ENCODE results near the gene FAM181A.

The FAM181A gene

DNA sequence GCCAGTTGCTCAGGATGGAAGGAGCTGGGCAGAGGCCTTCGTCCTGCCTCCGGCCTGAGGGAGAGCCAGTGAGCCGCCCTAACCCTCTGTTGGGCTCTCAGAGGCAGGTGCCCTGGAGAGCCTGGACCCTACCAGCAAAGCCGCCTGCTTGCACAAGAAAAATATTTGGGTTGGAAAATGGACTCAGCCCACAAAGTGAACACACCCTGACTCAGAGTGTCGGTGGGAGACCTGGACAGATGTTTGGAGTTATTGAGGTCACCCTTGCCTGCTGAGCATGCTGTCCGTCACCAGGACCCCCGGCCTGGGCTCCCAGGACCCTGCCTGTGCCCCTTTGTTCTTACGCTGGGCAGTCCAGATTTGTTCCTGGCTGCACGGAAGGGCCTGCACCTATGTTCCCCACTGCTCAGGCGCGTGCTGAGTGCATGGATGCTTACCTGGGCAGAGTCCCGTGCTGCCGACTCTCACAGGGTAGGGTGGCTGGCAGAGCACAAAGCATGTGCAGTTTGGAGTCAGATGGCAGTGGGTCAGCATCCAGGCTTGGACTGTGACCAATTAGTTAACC lies 22.4 kb downstream of the FAM181A start:
- H3K14ac ChIP-seq (ENCODE audit: low read length): no peak overlapping the region
- H3K27ac ChIP-seq (ENCODE audit: low read depth, low read length): no peak overlapping the region
- H3K36me3 ChIP-seq (ENCODE audit: control insufficient read depth in 1 of 2, insufficient read depth in 2 of 2, low read length in 2 of 2): no peaks in the 10 kb centered on the region
- no peak overlapping the region for H2BK120ac ChIP-seq (ENCODE audit: insufficient read depth, low read length, poor library complexity)
- H3K79me2 ChIP-seq (ENCODE audit: control insufficient read depth, insufficient read depth, low read length, poor library complexity): no peaks in the 10 kb centered on the region
- no peak overlapping the region for H2BK12ac ChIP-seq (ENCODE audit: low read length)
- H4K8ac ChIP-seq (ENCODE audit: low read depth, low read length): no peak overlapping the region
- no peaks in the 10 kb centered on the region for H3K27me3 ChIP-seq (ENCODE audit: insufficient read depth, low read length)
- peaks cover 5% of the 10 kb centered on the region for H3K9me3 ChIP-seq (ENCODE audit: insufficient read depth, low read depth, low read length)
- H3K4ac ChIP-seq (ENCODE audit: low read depth, low read length): no peak overlapping the region
- no peak overlapping the region for H3K4me3 ChIP-seq (ENCODE audit: low read depth, low read length)
- WGBS (ENCODE audit: extremely low coverage, insufficient coverage, insufficient read length): no CpG with 5 or more reads among the region's 13 CpGs
- no peak overlapping the region for H3K4me2 ChIP-seq (ENCODE audit: low read length)
- no peak overlapping the region for H2AFZ ChIP-seq (ENCODE audit: insufficient read depth, low read length, poor library complexity)
- no peak overlapping the region for H4K91ac ChIP-seq (ENCODE audit: low read depth, low read length)
- no peak overlapping the region for H4K12ac ChIP-seq (ENCODE audit: low read depth, low read length)
- H3K9ac ChIP-seq (ENCODE audit: low read length): no peak overlapping the region
- no peaks in the 10 kb centered on the region for H3K79me1 ChIP-seq (ENCODE audit: low read length)
- no peak for DNase-seq
- H3K4me1 ChIP-seq (ENCODE audit: control insufficient read depth in 1 of 2, insufficient read depth in 2 of 2, low read length in 2 of 2): peaks cover 4 to 14% of the 10 kb centered on the region in 2 experiments
- H2AK5ac ChIP-seq (ENCODE audit: low read length): no peak overlapping the region
- H2BK5ac ChIP-seq (ENCODE audit: low read depth, low read length, poor library complexity): no peak overlapping the region
- no peak overlapping the region for H3K23ac ChIP-seq (ENCODE audit: low read length)
- H3K18ac ChIP-seq (ENCODE audit: low read length): no peak overlapping the region

DNA sequence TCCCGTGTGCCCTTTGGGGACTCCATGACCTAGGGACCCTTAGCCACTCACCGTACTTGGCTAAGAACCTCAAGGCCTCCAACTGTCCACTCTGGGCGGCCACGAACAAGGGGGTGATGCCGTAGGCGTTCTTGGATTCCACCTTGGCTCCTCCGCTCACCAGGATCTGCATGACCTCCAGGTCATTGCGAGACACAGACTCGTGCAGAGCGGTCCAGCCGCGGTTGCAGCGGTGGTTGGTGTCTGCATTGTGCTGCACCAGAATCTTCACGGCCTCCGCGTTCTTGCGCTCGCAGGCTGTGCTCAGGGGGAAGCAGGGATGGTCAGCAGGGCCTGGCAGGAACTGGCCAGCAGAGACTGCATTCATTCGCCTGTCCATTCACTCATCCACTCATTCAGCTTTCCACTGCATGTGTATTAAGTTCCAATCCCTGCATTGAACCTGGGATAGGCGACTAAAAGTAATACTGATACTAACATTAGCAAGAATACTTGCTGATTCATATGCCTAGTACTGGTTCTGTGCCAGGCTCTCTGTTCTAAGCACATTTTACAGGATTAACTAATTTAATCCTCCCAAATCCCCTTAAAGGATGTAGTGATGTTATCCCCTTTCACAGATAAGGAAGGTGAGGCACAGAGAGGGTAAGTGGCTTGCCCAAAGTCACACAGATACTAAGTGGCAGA lies 23.9 kb downstream of the FAM181A start:
- H2AFZ ChIP-seq (ENCODE audit: insufficient read depth, low read length, poor library complexity): no peak overlapping the region
- H3K27me3 ChIP-seq (ENCODE audit: insufficient read depth, low read length): no peaks in the 10 kb centered on the region
- peaks cover 2 to 16% of the 10 kb centered on the region in 2 experiments for H3K4me1 ChIP-seq (ENCODE audit: control insufficient read depth in 1 of 2, insufficient read depth in 2 of 2, low read length in 2 of 2)
- H3K18ac ChIP-seq (ENCODE audit: low read length): no peak overlapping the region
- H2AK5ac ChIP-seq (ENCODE audit: low read length): no peak overlapping the region
- no peak overlapping the region for H3K4me3 ChIP-seq (ENCODE audit: low read depth, low read length)
- H3K9me3 ChIP-seq (ENCODE audit: insufficient read depth, low read depth, low read length): peaks cover 5% of the 10 kb centered on the region
- no peak overlapping the region for H3K27ac ChIP-seq (ENCODE audit: low read depth, low read length)
- no peaks in the 10 kb centered on the region for H3K79me1 ChIP-seq (ENCODE audit: low read length)
- H3K36me3 ChIP-seq (ENCODE audit: control insufficient read depth in 1 of 2, insufficient read depth in 2 of 2, low read length in 2 of 2): no peaks in the 10 kb centered on the region
- no peak overlapping the region for H3K4me2 ChIP-seq (ENCODE audit: low read length)
- H3K14ac ChIP-seq (ENCODE audit: low read length): no peak overlapping the region
- H4K91ac ChIP-seq (ENCODE audit: low read depth, low read length): no peak overlapping the region
- no peak overlapping the region for H3K23ac ChIP-seq (ENCODE audit: low read length)
- H2BK120ac ChIP-seq (ENCODE audit: insufficient read depth, low read length, poor library complexity): no peak overlapping the region
- no peak overlapping the region for H2BK12ac ChIP-seq (ENCODE audit: low read length)
- no peaks in the 10 kb centered on the region for H3K79me2 ChIP-seq (ENCODE audit: control insufficient read depth, insufficient read depth, low read length, poor library complexity)
- H4K8ac ChIP-seq (ENCODE audit: low read depth, low read length): no peak overlapping the region
- H3K9ac ChIP-seq (ENCODE audit: low read length): no peak overlapping the region
- no peak overlapping the region for H2BK5ac ChIP-seq (ENCODE audit: low read depth, low read length, poor library complexity)
- no peak for DNase-seq
- no peak overlapping the region for H4K12ac ChIP-seq (ENCODE audit: low read depth, low read length)
- no peak overlapping the region for H3K4ac ChIP-seq (ENCODE audit: low read depth, low read length)
- WGBS (ENCODE audit: extremely low coverage, insufficient coverage, insufficient read length): no CpG with 5 or more reads among the region's 20 CpGs

- Histone ChIP-seq H3K9me3 (ENCODE audit: insufficient read depth, low read depth, low read length) (peaks cover 5% of the 10 kb centered on the region), H2BK120ac (ENCODE audit: insufficient read depth, low read length, poor library complexity) (no peak overlapping the region), H4K12ac (ENCODE audit: low read depth, low read length) (no peak overlapping the region), H3K79me1 (ENCODE audit: low read length) (no peaks in the 10 kb centered on the region), H3K4me3 (ENCODE audit: low read depth, low read length) (no peak overlapping the region), H3K4me2 (ENCODE audit: low read length) (no peak overlapping the region), H2AK5ac (ENCODE audit: low read length) (no peak overlapping the region), H3K36me3 (ENCODE audit: control insufficient read depth in 1 of 2, insufficient read depth in 2 of 2, low read length in 2 of 2) (no peaks in the 10 kb centered on the region), H4K8ac (ENCODE audit: low read depth, low read length) (no peak overlapping the region), H3K23ac (ENCODE audit: low read length) (no peak overlapping the region), H3K27ac (ENCODE audit: low read depth, low read length) (no peak overlapping the region), H2AFZ (ENCODE audit: insufficient read depth, low read length, poor library complexity) (no peak overlapping the region), H2BK12ac (ENCODE audit: low read length) (no peak overlapping the region), H2BK5ac (ENCODE audit: low read depth, low read length, poor library complexity) (no peak overlapping the region), H4K91ac (ENCODE audit: low read depth, low read length) (no peak overlapping the region), H3K79me2 (ENCODE audit: control insufficient read depth, insufficient read depth, low read length, poor library complexity) (no peaks in the 10 kb centered on the region), H3K4me1 (ENCODE audit: control insufficient read depth in 1 of 2, insufficient read depth in 2 of 2, low read length in 2 of 2) (peaks cover 0 to 14% of the 10 kb centered on the region in 2 experiments), H3K27me3 (ENCODE audit: insufficient read depth, low read length) (no peaks in the 10 kb centered on the region), H3K4ac (ENCODE audit: low read depth, low read length) (no peak overlapping the region), H3K9ac (ENCODE audit: low read length) (no peak overlapping the region), H3K18ac (ENCODE audit: low read length) (no peak overlapping the region), H3K14ac (ENCODE audit: low read length) (no peak overlapping the region)
- DNase-seq: no peak
- WGBS (ENCODE audit: extremely low coverage, insufficient coverage, insufficient read length): no CpG with 5 or more reads among the region's 7 CpGs
These were observed 24.7 kb downstream of the FAM181A start for GRCh38 chr14:93951635-93952540.

- H2AFZ ChIP-seq (ENCODE audit: insufficient read depth, low read length, poor library complexity): no peak overlapping the region
- H2BK120ac ChIP-seq (ENCODE audit: insufficient read depth, low read length, poor library complexity): no peak overlapping the region
- H4K91ac ChIP-seq (ENCODE audit: low read depth, low read length): no peak overlapping the region
- no peak overlapping the region for H3K23ac ChIP-seq (ENCODE audit: low read length)
- no peak overlapping the region for H3K27ac ChIP-seq (ENCODE audit: low read depth, low read length)
- DNase-seq: no peak
- no peaks in the 10 kb centered on the region for H3K9me3 ChIP-seq (ENCODE audit: insufficient read depth, low read depth, low read length)
- no peak overlapping the region for H2AK5ac ChIP-seq (ENCODE audit: low read length)
- H3K79me1 ChIP-seq (ENCODE audit: low read length): no peaks in the 10 kb centered on the region
- H3K4ac ChIP-seq (ENCODE audit: low read depth, low read length): no peak overlapping the region
- no peaks in the 10 kb centered on the region for H3K79me2 ChIP-seq (ENCODE audit: control insufficient read depth, insufficient read depth, low read length, poor library complexity)
- no peaks in the 10 kb centered on the region for H3K36me3 ChIP-seq (ENCODE audit: control insufficient read depth in 1 of 2, insufficient read depth in 2 of 2, low read length in 2 of 2)
- H4K8ac ChIP-seq (ENCODE audit: low read depth, low read length): no peak overlapping the region
- H2BK5ac ChIP-seq (ENCODE audit: low read depth, low read length, poor library complexity): no peak overlapping the region
- H3K4me1 ChIP-seq (ENCODE audit: control insufficient read depth in 1 of 2, insufficient read depth in 2 of 2, low read length in 2 of 2): peaks cover 0 to 9% of the 10 kb centered on the region in 2 experiments
- H3K18ac ChIP-seq (ENCODE audit: low read length): no peak overlapping the region
- WGBS (ENCODE audit: extremely low coverage, insufficient coverage, insufficient read length): no CpG with 5 or more reads among the region's 3 CpGs
- H3K14ac ChIP-seq (ENCODE audit: low read length): no peak overlapping the region
- H3K9ac ChIP-seq (ENCODE audit: low read length): no peak overlapping the region
- H2BK12ac ChIP-seq (ENCODE audit: low read length): no peak overlapping the region
- no peak overlapping the region for H3K4me2 ChIP-seq (ENCODE audit: low read length)
- H3K4me3 ChIP-seq (ENCODE audit: low read depth, low read length): no peak overlapping the region
- no peak overlapping the region for H4K12ac ChIP-seq (ENCODE audit: low read depth, low read length)
- no peaks in the 10 kb centered on the region for H3K27me3 ChIP-seq (ENCODE audit: insufficient read depth, low read length)
These were observed 25.7 kb downstream of the FAM181A start for GRCh38 chr14:93952829-93953228.

Measured in trophoblast cell (in vitro differentiated cells and primary cell).